HepG2 (cell line): ENCODE results near the gene SHLD3. TPM values are rescaled to one million over a fixed set of nuclear protein-coding genes. Genes with fewer than 3 reads are reported as not detected.

Experiments used
- BHLHE40 ChIP-seq: IDR thresholded peaks from 2 replicates; pipeline ENCODE4 v1.6.1; 2011; ENCODE audit warnings: low read length, improper control_type of control experiment
- CENPT ChIP-seq: sonication (generic); formaldehyde crosslinking; IDR thresholded peaks from 2 replicates; pipeline ENCODE4 v1.8.0; 2022; ENCODE audit warnings: low read depth, mild to moderate bottlenecking, moderate library complexity, missing genetic modification reagents
- GTF2F1 ChIP-seq: fragments of 150-350 bp; IDR thresholded peaks from 2 replicates; pipeline ENCODE4 v1.6.1; 2014; ENCODE audit warnings: low read length
- KDM3A ChIP-seq: IDR thresholded peaks from 2 replicates; pipeline ENCODE4 v1.6.1; 2018; ENCODE audit warnings: low read depth, missing compliant biosample characterization
- MXI1 ChIP-seq: IDR thresholded peaks from 3 replicates; pipeline ENCODE4 v1.6.1; 2012; ENCODE audit warnings: low read depth, low read length, inconsistent platforms, borderline replicate concordance
- NCOA5 ChIP-seq: sonication (generic); formaldehyde crosslinking; IDR thresholded peaks from 2 replicates; pipeline ENCODE4 v1.4.0; 2020; ENCODE audit warnings: missing genetic modification reagents
- NFAT5 ChIP-seq: sonication (generic); formaldehyde crosslinking; IDR thresholded peaks from 2 replicates; pipeline ENCODE4 v1.4.0; 2020; ENCODE audit warnings: missing genetic modification reagents
- NFE2L1 ChIP-seq: sonication (generic); formaldehyde crosslinking; IDR thresholded peaks from 2 replicates; pipeline ENCODE4 v1.4.0; 2020; ENCODE audit warnings: missing genetic modification reagents, mild to moderate bottlenecking, borderline replicate concordance
- TBL1XR1 ChIP-seq: fragments of 150-350 bp; IDR thresholded peaks from 2 replicates; pipeline ENCODE4 v1.6.1; 2014; ENCODE audit warnings: borderline replicate concordance, low read length; ENCODE audit not compliant: partially characterized antibody
- TP53 ChIP-seq: sonication (generic); formaldehyde crosslinking; conservative IDR thresholded peaks from 2 replicates; pipeline ENCODE4 v1.4.0; 2020; ENCODE audit warnings: missing genetic modification reagents
- ZC3H13 ChIP-seq: sonication (generic); formaldehyde crosslinking; IDR thresholded peaks from 2 replicates; pipeline ENCODE4 v1.8.1; 2023; ENCODE audit warnings: mild to moderate bottlenecking, missing genetic modification reagents, moderate library complexity
- ZHX1 ChIP-seq: sonication (generic); formaldehyde crosslinking; IDR thresholded peaks from 2 replicates; pipeline ENCODE4 v1.8.1; 2022; ENCODE audit warnings: low read depth, mild to moderate bottlenecking, missing genetic modification reagents
- ZKSCAN5 ChIP-seq: sonication (generic); formaldehyde crosslinking; IDR thresholded peaks from 2 replicates; pipeline ENCODE4 v1.5.1; 2020; ENCODE audit warnings: mild to moderate bottlenecking, missing genetic modification reagents
- ZNF160 ChIP-seq: sonication (generic); formaldehyde crosslinking; IDR thresholded peaks from 2 replicates; pipeline ENCODE4 v1.8.0; 2022; ENCODE audit warnings: mild to moderate bottlenecking, inconsistent platforms, missing genetic modification reagents
- ZNF274 ChIP-seq: sonication (generic); formaldehyde crosslinking; IDR thresholded peaks from 2 replicates; pipeline ENCODE4 v1.5.1; 2020; ENCODE audit warnings: mild to moderate bottlenecking, missing genetic modification reagents
- ZNF329 ChIP-seq: sonication (generic); formaldehyde crosslinking; IDR thresholded peaks from 2 replicates; pipeline ENCODE4 v1.9.0; 2021; ENCODE audit warnings: low read depth, mild to moderate bottlenecking, missing genetic modification reagents
- ZNF570 ChIP-seq: sonication (generic); formaldehyde crosslinking; IDR thresholded peaks from 2 replicates; pipeline ENCODE4 v1.4.0; 2020; ENCODE audit warnings: mild to moderate bottlenecking, missing genetic modification reagents, borderline replicate concordance
- ZNF879 ChIP-seq: sonication (generic); formaldehyde crosslinking; IDR thresholded peaks from 2 replicates; pipeline ENCODE4 v1.8.1; 2023; ENCODE audit warnings: missing genetic modification reagents
- polyA plus RNA-seq, 8 experiments: library from polyadenylated mRNA; depleted of rRNA in 3 of 8; stranded (reverse) in 7 of 8; unstranded in 1 of 8; fragments of >200 nt; fragmentation: Illumina TruSeq in 4 of 8; extraction: Trizol in 4 of 8; gene quantifications; 2 replicates each; pipeline versions ENCODE4 v1.2.1 to v1.2.3, GENCODE V29; 2011 to 2016; ENCODE audit warnings: low read depth in 4 of 8, missing spikeins in 1 of 8, mixed read lengths in 1 of 8; ENCODE audit not compliant: insufficient read depth in 1 of 8
- total RNA-seq, 5 experiments: library from RNA; depleted of rRNA; stranded (reverse); fragments of >200 nt; fragmentation: Illumina TruSeq; extraction: Trizol; gene quantifications; 2 replicates each; pipeline ENCODE4 v1.2.3, GENCODE V29; 2016; ENCODE audit warnings: low read depth in 1 of 5
- TF ChIP-seq, protein P1 (sequence below): sonication (generic); formaldehyde crosslinking; conservative IDR thresholded peaks from 2 replicates; pipeline ENCODE4 v1.4.0; 2020; ENCODE audit warnings: missing genetic modification reagents
- TF ChIP-seq, protein P2 (sequence below): sonication (generic); formaldehyde crosslinking; IDR thresholded peaks from 2 replicates; pipeline ENCODE4 v1.5.0; 2020; ENCODE audit warnings: missing genetic modification reagents

SHLD3 gene
- total and polyA plus RNA-seq, 2 of the 13 experiments (the other 11 are each of a cell fraction or from before 2014, with no cell fraction given), result 3.6 to 6.8 TPM

DNA sequence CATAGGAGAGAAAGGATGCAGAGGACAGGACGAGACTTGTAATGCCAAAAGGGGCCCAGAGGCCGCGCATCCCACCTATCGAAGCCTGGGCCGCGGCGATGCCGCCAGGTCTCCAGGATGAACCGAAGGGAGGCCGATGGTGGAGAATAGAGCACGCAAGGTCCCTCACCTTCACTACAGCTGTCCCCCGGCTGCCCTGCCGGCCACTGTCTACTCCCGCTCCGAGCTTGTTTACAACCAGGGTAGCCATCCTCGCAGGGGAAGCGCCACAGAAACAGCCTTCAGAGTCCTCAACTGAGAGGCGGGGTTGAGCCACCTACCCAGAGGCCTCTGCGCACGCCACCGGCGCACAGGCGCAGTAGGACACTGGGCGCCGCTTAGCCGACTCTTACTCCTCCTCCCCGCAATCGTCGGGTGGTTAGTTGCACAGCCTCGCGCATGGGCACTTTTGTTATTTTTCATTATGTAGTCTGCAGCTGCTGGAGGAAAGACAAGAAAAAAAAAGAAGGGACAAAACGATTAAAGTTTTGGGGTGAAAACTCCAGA lies 729 bp upstream of the SHLD3 start, which contains the start of gene TRIM23 (continued):
- TF ChIP-seq ZHX1 (CRISPR knock-in tag) (no peak), KDM3A (CRISPR knock-in tag) (no peak), NFE2L1 (CRISPR knock-in tag) (no peak), MXI1 (peak; percentile 53; the same call in 1 of the 3 replicates), ZNF160 (CRISPR knock-in tag) (no peak), ZNF570 (no peak), ZC3H13 (CRISPR knock-in tag) (no peak), BHLHE40 (no peak), GTF2F1 (no peak), CENPT (CRISPR knock-in tag) (no peak), TP53 (CRISPR knock-in tag) (no peak), NFAT5 (CRISPR knock-in tag) (no peak), ZNF274 (CRISPR knock-in tag) (no peak; the same call in 1 of the 2 replicates), NCOA5 (no peak), ZNF329 (CRISPR knock-in tag) (no peak), TBL1XR1 (no peak), ZNF879 (no peak), ZKSCAN5 (CRISPR knock-in tag) (no peak)
- TF ChIP-seq, protein P1, sequence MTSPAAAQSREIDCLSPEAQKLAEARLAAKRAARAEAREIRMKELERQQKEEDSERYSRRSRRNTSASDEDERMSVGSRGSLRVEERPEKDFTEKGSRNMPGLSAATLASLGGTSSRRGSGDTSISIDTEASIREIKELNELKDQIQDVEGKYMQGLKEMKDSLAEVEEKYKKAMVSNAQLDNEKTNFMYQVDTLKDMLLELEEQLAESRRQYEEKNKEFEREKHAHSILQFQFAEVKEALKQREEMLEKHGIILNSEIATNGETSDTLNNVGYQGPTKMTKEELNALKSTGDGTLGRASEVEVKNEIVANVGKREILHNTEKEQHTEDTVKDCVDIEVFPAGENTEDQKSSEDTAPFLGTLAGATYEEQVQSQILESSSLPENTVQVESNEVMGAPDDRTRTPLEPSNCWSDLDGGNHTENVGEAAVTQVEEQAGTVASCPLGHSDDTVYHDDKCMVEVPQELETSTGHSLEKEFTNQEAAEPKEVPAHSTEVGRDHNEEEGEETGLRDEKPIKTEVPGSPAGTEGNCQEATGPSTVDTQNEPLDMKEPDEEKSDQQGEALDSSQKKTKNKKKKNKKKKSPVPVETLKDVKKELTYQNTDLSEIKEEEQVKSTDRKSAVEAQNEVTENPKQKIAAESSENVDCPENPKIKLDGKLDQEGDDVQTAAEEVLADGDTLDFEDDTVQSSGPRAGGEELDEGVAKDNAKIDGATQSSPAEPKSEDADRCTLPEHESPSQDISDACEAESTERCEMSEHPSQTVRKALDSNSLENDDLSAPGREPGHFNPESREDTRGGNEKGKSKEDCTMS (CRISPR knock-in tag), result no peak
- TF ChIP-seq, protein P2, sequence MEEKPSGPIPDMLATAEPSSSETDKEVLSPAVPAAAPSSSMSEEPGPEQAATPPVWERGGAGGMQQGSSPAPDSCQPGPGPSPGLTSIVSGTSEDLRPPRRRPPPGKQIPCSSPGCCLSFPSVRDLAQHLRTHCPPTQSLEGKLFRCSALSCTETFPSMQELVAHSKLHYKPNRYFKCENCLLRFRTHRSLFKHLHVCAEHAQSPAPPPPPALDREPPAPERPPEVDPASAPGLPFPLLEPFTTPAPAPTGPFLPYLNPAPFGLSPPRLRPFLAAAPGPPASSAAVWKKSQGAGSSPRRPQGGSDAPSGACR (CRISPR knock-in tag), result no peak
